Endothelial cell (in vitro differentiated cells): ENCODE results near the gene COL16A1. TPM values are rescaled to one million over a fixed set of nuclear protein-coding genes. Genes with fewer than 3 reads are reported as not detected.

Experiments
- DNase-seq: peaks from one replicate; pipeline ENCODE4 v3.0.0; 2021; ENCODE audit warnings: low spot score
- H3K27ac Mint-ChIP-seq: one replicate; pipeline ENCODE4 v1.8.0; 2021; ENCODE audit warnings: mixed read lengths, inconsistent platforms; ENCODE audit not compliant: unreplicated experiment
- H3K27me3 Mint-ChIP-seq: one replicate; pipeline ENCODE4 v1.8.0; 2021; ENCODE audit warnings: mild to moderate bottlenecking, moderate library complexity, mixed read lengths, inconsistent platforms; ENCODE audit not compliant: unreplicated experiment
- H3K36me3 Mint-ChIP-seq: one replicate; pipeline ENCODE4 v1.8.0; 2021; ENCODE audit warnings: mild to moderate bottlenecking, low read depth, mixed read lengths, inconsistent platforms; ENCODE audit not compliant: unreplicated experiment
- H3K4me1 Mint-ChIP-seq: one replicate; pipeline ENCODE4 v1.8.0; 2021; ENCODE audit warnings: mild to moderate bottlenecking, mixed read lengths, inconsistent platforms; ENCODE audit not compliant: unreplicated experiment
- H3K4me3 Mint-ChIP-seq: one replicate; pipeline ENCODE4 v1.8.0; 2021; ENCODE audit warnings: mild to moderate bottlenecking, mixed read lengths, inconsistent platforms; ENCODE audit not compliant: unreplicated experiment
- H3K9me3 Mint-ChIP-seq: one replicate; pipeline ENCODE4 v1.8.0; 2021; ENCODE audit warnings: mixed read lengths, inconsistent platforms; ENCODE audit not compliant: unreplicated experiment
- total RNA-seq: library from RNA; stranded (reverse); fragmentation: NEBNext Ultra II Directional; extraction: Animal tissue kit (Norgen Biotek cat#: 25700); gene quantifications from one replicate; pipeline ENCODE4 v1.2.1, GENCODE V29; 2021; ENCODE audit not compliant: unreplicated experiment
- TF ChIP-seq, protein P1 (sequence below): fragments of 200-600 bp; sonication (generic); IDR thresholded peaks from one replicate; pipeline ENCODE4 v1.5.0; 2021; ENCODE audit warnings: antibody characterized with exemption; ENCODE audit not compliant: unreplicated experiment

The COL16A1 gene
- total RNA-seq, 1 donor from 2014 or later, result 5.3 TPM

DNA sequence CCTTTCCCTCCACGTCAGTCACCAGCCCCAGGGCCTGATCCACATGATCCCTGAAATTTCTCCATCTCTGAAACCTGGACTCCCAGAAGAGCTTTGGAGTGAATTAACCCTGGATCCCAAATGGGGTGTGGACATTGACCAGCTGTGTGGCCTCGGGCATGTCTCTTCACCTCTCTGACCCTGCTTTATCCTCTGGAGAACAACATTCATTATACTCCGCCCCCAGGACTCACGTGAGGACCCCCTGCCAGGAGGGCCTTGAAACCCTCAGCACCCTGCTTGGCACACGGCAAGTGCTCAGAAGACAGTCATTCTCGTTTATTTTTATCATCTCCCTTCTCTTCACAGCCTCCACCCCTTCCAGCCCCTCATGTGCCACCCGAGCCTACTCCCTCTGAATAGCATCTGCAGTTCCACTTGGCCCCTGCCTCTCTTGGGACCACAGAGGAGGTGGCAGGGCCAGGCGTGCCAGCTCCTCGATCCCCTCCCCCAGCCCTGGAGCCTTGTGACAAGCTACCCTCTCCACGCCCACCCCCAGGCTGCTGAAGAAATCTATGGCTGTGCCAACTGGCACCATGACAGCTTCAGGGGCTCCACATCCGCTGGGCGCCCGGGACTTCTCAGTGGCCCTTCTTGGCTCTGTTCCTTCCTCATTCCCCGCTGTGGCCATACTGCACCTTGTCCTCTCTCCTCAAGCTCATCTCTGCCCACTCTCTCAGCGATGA, 42.3 kb upstream of the COL16A1 start:
- TF ChIP-seq, protein P1, sequence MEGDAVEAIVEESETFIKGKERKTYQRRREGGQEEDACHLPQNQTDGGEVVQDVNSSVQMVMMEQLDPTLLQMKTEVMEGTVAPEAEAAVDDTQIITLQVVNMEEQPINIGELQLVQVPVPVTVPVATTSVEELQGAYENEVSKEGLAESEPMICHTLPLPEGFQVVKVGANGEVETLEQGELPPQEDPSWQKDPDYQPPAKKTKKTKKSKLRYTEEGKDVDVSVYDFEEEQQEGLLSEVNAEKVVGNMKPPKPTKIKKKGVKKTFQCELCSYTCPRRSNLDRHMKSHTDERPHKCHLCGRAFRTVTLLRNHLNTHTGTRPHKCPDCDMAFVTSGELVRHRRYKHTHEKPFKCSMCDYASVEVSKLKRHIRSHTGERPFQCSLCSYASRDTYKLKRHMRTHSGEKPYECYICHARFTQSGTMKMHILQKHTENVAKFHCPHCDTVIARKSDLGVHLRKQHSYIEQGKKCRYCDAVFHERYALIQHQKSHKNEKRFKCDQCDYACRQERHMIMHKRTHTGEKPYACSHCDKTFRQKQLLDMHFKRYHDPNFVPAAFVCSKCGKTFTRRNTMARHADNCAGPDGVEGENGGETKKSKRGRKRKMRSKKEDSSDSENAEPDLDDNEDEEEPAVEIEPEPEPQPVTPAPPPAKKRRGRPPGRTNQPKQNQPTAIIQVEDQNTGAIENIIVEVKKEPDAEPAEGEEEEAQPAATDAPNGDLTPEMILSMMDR, result no peak
- H3K4me1 Mint-ChIP-seq, result peaks cover 29% of the 10 kb centered on the region
- no peak overlapping the region for H3K4me3 Mint-ChIP-seq
- peaks cover 7% of the 10 kb centered on the region for H3K36me3 Mint-ChIP-seq
- DNase-seq, result no peak
- peak overlapping the region; percentile 9 for H3K27ac Mint-ChIP-seq
- no peaks in the 10 kb centered on the region for H3K9me3 Mint-ChIP-seq
- peaks cover 12% of the 10 kb centered on the region for H3K27me3 Mint-ChIP-seq

DNA sequence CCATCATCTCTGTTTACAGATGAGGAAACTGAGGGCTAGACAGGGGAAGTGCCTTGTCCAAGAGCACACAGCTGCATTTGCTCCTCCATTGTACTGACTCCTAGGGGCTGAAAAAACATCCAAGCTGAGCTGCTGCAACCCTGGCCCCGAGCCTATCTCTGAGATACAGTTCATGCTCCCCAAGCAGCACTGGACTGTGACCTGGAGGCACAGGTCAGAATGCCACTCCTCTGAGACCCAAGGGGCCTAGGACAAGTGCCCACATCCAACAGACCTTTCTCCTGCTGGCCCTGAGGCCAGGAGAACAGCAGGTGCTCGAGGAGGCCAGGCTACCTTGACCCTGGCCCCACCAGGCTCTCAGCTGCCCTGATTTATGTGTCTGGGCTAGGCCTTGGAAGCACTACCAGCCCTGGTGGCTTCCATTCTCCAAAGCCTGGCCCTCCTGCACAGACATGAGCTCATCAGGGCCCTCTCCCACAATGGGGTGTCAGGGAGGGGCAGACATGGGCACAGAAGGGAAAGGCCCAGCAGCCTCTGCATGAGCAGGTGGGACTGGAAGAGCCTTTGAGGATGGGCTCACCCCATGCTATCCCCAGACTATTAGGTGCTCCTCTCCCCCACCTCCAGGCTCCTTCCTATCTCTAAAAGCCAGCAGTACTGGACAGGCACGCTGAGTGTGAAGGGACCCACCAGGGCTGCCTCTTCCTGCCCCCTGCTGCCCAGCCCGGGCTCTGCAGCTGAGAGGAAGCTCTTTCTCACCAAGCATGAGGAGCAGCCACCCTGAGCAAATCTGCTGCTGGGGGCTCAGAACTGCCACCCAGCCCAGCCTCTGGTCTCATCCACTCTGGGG, 41.5 kb upstream of the COL16A1 start:
- TF ChIP-seq, protein P1, result peak; percentile 52
- Mint-ChIP-seq H3K4me3 (no peak overlapping the region), H3K36me3 (peaks cover 7% of the 10 kb centered on the region), H3K27me3 (peaks cover 17% of the 10 kb centered on the region), H3K4me1 (peaks cover 22% of the 10 kb centered on the region), H3K9me3 (no peaks in the 10 kb centered on the region), H3K27ac (no peak overlapping the region)
- peak; percentile 86 for DNase-seq

DNA sequence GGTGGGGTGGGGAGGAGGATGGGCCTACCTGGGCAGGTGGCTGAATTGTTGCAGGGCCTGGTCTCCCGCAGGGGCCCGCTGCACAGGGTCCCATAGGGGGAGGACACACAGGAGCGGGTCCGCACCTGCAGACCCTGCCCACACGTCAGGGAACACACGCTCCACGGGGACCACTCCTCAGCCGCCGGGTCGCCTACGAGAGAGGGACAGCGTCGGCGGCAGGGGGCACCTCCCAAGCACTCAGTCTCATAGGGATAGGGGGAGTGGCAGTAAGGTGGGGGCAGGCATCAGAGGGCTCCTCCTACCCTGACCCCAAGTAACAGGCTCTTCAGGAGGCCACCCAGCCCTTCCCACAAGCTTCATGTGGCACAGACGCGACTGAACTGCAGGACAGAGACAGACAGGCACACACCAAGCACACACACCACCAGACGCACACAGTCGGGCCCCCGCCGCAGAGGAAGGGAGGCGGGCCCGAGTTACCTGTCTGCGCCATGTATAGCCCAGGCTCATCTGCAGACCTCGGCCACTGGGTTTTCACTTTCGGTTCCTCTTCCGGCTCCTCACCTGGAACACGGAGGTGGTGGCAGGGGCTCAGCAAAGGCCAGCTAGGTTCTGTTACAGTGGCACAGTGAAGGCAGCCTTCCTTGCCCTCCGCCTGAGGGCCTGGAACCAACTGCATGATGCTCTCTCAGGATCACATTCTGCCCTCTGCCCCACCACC, 40.5 kb upstream of the COL16A1 start:
- H3K4me1 Mint-ChIP-seq, result peaks cover 14% of the 10 kb centered on the region
- no peak overlapping the region for H3K27ac Mint-ChIP-seq
- peaks cover 20% of the 10 kb centered on the region for H3K27me3 Mint-ChIP-seq
- H3K36me3 Mint-ChIP-seq, result peaks cover 7% of the 10 kb centered on the region
- DNase-seq, result no peak
- H3K4me3 Mint-ChIP-seq, result no peak overlapping the region
- TF ChIP-seq, protein P1, result no peak
- no peaks in the 10 kb centered on the region for H3K9me3 Mint-ChIP-seq

DNA sequence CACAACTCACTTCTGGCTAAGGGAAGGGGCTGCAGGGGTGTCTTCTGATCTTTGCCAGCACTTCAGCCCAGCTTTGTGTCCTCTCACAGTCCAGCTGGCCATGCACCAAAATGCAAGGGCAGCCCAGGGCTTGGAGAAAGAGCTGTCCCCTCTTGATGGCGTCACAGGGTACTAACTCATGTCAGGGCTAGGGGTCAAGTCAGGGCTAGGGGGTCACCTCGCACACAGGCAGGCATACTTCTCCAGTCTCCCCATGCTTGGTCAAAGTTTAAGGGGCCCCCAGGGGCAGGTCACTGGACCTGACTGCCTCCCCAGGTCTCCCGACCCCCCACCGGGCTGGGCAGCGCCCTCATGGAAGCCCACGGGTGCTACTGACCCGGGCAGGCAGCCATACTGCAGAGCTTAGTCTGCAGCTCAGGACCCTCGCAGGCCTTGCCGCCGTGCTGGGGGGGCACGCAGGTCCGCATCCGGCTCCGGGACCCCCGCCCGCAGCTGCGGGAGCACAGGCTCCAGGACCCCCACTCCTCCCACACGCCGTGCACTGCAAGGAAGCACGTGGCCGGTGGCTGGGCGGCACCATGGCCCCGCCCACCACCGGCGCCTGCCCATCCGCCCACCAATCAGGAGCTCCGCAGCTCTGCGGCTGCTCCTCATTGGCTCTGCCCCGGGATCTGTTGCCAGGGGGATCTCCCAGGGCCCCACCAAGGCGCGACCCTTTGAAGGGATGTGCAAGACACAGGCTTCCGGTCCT, 38.8 kb upstream of the COL16A1 start:
- no peak overlapping the region for H3K27ac Mint-ChIP-seq

More for the DNA sequence above, 38.8 kb upstream of the COL16A1 start:
- TF ChIP-seq, protein P1, result no peak
- Mint-ChIP-seq H3K9me3 (no peaks in the 10 kb centered on the region), H3K4me1 (peaks cover 14% of the 10 kb centered on the region), H3K4me3 (no peak overlapping the region), H3K27me3 (peaks cover 22% of the 10 kb centered on the region), H3K36me3 (peaks cover 7% of the 10 kb centered on the region)
- no peak for DNase-seq
